ENCODE results near the gene PCSK6.

- no peak for TF ChIP-seq CTCF (IDR thresholded peaks at IDR 0.05; ENCODE audit: insufficient read depth, low read depth, low read length)
- no peak for TF ChIP-seq EZH2 (IDR thresholded peaks at IDR 0.05; ENCODE audit: insufficient read depth, low read length)
Measured at GRCh38 chr15:101531170-101531569, 41.7 kb upstream of the PCSK6 start.
